NCI-H2081 (cell line): ENCODE results near the gene HOXA11.

Experiments
- DNase-seq, 2 experiments: peaks; one replicate each; lab custom pipeline; 2025; lab: John Stamatoyannopoulos, UW

Gene HOXA11

DNA sequence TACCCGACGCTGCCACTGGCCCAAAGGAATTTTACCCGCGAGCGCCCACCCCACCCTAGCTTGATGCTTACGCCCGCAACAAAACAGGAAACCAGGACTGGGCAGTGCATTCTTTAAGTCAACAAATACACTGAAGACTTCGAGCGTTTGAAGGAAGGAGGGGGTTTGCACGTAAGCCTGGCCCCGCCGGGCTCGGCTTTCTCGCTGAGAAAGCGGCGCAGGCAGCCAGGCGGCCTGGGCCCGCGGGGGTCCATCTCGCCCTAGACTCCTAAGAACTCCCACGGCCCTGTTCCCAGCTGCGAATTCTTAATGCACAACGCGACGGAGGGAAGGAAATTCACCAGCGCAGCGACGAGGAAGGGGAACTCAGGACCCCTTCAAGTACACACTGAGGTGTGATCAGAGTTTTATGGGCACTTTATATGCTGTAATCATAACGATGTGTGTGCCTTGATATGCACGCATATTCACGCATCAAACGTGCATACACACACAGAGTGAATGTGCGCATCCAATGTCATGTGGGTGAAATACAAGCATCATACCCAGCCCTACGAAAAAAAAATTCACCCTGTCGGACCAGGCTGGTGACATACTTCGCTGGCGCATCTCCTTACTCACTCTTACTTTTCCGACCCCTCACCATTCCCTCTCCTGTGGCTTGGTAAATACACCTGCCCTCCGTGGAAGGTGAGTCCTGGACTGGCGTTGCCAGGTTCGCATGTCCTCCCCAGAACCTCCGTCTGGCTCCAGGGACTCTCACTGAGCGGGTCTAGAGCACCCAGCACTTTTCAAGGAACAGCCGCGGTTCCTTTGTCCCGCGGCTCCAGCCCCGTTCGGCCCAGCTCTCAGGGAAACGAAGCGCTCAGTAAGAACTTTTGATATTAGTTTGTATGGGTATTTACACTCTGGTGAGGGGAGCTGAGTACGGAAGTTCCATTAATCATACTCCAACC lies 20.6 kb upstream of the HOXA11 start:
- no peak for DNase-seq

- no peak for DNase-seq
Observed at GRCh38 chr7:27204851-27205322, 19.9 kb upstream of the HOXA11 start.

DNA sequence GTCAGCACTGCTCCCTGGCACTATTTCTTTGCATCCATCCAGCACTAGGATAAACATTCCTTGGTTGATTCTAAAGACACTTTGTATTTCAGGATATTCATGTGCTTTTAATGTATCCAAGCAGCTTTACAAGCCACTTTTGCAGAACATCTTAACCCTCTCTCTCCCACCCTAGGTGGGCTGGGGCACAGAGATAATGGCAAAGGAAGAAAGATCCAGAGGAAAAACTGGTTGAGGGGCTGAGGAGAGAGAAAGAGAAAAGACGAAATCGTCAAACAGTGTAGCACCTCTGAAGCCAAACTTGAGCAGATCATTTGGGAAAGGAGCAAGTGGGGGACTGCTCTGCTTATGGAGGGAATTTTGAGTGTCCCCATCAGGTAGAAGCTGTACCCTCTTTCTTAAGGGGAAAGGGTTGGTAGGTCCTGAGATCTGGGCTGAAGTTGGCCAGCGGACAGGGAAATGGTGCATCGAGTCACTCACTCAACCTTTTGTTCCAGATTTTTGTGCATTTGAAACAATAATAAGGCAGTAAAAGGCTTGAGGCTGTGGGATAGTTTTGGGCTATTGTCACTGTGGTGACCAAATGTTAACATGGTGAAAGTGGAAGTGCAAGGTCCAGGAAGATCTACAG lies 19.0 kb upstream of the HOXA11 start:
- no peak for DNase-seq

DNA sequence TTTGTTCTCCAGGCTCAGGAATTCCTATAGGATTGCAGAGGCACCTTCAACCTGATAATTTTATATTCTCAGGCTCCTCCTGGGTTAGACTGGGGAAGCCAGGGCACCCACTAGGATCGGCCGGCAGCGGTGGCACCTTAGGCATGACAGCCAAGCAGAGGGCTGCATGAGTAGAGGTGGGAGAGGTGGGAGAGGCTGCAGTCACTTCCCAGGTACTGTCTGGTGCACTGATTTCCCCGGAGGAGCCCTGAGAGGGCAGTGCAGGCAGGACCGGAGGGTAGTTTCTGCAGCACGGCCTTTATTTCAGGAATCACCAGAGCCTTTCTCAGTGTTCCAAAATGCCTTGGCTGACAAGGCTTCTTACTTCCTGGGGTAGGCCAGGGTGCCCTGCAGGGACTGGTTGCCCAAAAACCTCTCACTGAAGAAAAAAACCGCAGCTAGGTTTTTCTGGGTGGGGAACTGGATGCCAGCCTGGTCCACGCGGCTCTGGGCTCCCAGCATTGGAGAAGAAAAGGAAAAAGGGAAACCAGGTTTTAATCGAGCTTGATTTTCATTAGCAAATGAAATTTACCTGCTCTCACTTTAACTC lies 18.4 kb upstream of the HOXA11 start:
- DNase-seq, result no peak

GRCh38 chr7:27202862-27203134 lies 17.8 kb upstream of the HOXA11 start:
- DNase-seq, result no peak

- no peak for DNase-seq
Observed at GRCh38 chr7:27202018-27202861, 17.2 kb upstream of the HOXA11 start.

DNA sequence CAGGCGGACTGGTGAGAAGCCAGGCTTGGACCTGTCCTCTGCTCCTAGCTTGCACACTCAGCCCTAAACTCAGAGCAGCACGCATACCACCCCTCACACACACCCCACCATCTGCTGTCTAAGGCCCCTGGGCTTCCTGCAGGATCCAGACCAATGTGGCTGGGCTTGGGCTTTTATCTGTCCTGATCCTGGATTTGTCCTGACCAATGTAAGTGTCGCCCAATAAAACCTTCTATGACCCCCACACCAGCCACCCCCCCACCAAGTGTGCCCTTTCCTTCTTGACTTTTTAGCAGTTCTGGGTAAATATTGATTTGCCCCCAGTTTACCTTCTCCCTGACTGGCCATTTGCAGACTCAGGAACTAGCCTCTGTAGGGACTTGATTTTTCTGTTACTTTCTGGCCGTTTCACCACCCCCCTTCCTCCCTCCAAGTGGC lies 16.6 kb upstream of the HOXA11 start:
- DNase-seq, result no peak

DNA sequence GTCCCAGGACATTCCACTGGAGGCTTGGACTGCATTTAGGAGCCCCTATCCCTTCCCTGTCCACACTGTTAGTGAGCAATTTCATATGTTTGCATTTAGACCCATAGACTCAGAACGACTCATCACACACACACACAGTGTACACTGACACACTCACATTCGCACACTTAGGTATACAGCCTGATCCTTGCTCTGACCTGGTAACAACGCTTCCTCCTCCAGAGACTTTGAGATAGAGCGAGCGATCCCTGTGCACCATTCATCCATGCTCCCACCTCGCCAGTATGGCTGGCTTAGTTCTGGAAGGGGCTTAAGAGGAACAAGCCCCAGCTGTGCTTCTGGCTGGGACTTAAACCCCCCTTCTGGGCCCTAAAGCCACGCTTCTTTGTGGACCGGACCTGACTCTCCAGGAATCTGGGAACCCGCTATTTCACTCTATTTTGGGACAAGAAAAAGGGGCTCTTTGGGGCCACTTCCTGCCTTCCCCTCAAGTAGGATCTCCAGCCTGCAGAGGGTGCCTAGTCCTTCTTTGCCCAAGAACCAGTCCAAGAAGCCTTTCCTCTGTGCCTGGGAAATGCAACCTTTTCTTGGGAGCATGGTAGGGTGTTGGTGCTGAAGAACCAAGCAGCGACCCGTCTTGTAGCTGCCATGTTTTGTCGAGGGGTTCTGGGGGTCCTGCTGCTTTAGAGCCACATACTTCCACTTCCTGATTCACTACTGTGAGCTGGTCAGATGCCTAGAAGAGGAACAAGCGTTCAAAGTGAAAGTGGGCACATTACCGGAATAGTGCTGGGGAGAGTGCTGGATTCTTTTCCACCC lies 15.9 kb upstream of the HOXA11 start:
- DNase-seq, result no peak

DNA sequence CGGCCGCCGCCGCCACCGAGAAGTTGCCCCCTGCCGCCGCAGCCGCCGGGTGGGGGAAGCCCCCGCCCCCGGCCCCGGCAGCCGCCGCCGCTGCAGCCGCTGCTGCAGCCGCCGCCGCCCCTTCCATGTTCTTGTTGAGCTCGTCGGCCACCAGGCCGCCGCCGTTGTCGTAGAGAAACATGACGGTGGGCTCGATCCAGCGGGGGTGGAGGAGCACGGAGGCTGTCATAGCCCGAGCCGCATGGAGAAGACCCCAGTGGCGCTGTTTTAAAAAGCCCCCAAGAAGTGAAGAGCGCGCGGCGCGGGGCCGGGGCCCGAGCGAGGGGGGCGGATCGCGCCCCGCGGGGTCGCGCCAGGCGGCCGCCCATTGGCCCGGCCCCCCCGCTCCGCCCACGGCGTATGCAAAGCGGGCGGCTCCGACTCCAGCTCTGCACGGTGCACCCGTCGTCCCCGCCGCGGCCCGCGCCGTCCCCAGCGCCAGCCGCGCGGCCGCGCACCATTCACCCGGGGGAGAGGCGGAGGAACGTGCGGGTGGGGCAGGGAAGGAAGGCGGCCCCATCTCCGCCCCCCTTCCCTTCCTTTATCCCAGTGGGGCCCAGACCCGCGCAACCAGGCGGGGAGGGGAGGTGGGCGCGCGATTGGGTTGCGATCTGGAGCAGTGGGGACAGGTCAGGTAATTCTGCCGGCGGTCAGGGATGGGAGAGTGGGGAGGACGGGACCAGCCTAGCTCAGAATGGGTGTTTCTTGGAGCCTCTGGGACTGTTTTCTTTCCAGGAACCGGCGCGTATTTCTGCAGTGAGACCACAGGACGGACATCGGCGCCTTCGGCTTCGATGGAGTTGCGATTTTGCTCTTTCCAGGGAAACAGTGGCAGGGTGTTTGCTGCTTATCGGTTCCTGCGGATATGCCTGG lies 15.1 kb upstream of the HOXA11 start, which contains the start of gene HOXA13:
HOXA13 (minus strand) TSS at position 243 of the 912 bp plus-strand sequence; CDS start at position 229, 14 bp downstream.
- peak; percentile 54 to 67 for DNase-seq

DNA sequence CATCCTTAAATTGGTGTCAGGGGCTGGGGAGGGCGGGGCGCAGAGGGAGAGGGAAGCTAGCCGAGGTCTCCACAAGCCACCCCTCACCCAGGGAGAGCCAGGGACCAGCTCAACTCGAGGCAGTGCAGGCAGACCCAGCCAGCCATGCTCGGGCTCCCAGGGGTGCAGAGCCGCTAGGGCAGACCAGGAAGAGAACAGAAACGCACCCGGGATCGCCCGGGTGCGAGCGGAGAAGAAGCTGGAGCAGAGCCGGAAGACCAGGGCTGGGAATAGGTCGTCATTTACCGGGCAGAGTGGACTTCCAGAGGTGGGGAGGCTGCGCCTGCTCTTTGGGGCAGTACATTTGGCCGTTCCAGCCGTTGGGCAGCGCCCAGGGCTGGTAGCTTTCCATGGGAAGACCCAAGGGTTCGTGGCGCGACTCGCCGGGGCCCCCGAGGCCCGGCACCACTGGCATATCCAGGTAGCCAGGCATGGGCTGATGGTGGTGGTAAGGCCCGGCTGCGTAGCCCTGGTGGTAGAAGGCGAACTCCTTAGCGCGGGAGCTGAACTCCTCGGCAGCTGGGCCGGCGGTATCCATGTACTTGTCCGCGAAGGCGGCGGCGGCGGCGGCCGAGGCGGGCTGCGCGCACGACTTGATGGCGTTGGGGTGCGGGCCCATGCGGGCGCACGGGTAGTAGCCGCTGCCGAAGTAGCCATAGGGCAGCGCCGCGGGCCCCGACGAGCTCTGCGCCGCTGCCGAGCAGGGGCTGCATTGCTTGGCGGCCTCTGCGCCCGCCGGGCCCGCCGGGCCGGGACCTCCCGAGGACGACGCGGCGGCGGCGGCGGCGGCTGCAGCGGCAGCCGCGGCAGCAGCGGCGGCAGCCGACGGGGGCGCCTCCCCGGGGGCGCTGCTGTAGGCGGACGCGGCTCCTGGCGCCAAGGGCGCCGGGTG lies 14.1 kb upstream of the HOXA11 start:
- peak; percentile 15 to 45 for DNase-seq

DNA sequence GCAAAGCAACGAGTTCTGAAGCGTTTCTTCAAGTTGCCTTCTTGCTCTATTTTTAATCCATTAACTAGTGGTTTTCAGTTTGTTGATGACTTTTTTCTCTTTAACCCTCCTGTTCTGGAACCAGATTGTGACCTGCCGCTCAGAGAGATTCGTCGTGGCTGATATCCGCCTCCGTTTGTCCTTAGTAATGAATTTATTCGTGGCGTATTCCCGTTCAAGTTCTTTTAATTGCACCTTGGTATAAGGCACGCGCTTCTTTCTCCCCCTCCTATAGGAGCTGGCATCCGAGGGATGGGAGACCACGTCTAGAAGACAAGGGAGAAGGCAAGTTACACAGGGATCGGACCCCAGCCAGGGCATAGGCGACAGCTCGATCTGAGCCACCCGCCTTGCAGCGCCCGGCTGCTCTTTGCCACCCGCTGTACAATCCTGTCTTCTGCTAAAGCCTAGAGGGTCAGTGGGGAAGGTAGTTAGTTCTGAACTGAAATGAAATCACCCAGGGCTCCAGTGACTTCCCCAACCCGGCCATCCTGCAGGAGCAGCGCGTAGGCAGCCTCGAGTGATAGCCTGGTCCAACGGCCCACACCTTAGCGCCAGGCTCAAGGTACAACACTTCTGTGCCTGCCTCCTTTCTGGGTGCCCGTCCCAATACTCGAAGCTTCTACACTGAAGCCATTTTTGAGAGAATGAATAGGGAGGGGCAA lies 13.3 kb upstream of the HOXA11 start:
- DNase-seq, result no peak

DNA sequence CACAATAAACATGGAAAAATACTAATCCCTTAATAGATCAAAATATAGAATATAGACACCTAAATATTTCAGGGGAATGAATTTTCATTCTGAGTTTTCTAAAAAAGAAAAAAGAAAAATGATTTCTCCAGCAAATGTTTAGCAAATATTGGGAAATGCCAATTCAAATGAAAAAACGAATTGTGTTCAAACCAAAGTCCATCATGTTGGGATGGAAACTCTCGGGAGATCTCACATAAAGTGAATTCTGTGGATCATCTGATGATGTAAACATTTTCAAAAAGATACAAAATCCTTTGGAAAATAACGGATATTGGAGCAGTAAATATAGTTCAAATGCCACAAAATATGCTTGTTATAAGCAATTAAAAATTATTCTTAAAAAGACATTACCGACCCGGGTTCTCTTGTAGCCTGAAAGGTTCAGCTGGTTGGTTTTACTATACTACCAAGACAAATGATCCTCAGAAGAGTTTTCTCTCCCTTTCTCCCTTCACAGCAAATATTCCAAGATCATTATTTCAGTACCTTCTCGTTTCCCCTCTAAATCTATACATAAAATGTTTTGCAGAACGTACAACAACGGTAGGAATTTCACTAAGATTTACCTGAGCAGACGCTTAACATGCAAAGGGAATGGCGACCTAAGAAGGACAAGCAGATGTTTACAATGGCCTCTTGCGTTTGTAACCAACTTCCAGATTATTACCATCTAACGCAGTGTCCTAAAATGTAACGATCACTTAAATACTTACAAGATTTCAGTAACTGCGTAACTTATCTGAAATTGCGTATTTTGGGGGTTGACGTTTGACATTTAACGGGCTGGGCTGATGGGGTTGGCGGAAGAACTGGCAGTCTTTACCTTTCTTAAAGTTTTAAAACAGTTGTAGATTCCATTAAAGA lies 12.4 kb upstream of the HOXA11 start:
- DNase-seq, result no peak

DNA sequence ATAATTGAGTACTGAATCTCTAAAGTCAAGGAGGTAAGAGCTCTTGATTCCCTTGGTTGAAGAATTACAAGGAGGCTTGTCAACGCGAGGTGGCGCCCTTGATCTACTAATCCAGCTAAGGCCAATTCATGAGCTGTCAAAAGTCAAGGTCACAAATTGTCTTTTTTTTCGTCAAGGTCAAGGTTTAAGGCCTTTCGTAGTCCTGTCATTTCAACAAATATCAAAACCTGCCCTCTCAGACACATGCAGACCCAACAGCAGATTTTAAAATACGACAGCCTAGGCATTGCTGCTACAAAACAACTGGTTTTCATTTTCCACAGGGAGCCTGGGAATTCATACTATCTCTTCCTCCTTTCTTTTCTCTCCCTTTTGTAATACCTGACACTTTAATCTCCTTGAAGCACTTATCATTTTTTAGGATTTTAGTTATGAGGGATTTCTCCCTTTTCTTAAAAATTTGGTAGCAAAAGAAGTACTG lies 11.3 kb upstream of the HOXA11 start:
- peak; percentile 66 to 68 for DNase-seq

GRCh38 chr7:27194686-27195379 lies 9.8 kb upstream of the HOXA11 start:
- DNase-seq, result no peak

- no peak for DNase-seq
Observed at GRCh38 chr7:27194002-27194352, 8.9 kb upstream of the HOXA11 start.

DNA sequence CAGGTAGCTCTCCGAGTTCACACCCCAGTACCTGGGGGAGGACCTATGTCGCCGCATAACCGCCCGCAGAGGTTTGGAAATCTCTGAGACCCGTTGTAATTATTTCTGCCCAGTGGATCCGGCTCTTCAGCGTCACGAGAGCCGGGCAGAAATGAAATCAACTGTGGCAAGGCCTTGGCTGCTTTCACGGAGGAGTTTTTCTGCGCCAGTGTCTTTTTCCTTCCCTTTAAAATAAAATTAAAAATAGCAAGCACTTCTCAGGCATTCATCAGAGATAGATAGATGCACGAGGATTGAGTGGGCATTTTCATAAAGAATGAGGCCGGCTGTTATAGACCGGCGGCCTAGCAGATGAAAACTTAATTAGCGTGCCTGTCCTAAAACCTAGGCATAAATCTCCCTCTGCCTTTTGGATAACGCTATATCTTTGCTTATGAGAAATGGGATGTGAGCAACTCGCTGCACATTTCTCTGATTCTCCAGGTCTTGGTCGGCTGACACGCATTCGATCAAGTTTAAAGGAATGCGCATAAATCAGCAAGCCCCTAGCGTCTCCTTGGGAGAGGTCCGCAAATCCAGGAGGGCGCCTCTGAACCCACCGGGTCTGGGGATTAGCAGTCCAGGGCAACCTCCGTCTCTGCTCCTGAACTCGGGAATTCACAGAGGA lies 8.4 kb upstream of the HOXA11 start:
- DNase-seq, result no peak
